Measurements from ENCODE around the gene POU6F2.

Gene POU6F2

GRCh38 chr7:39383136-39383535, 405.4 kb downstream of the POU6F2 start:
- no peak overlapping the region for H3K9ac ChIP-seq (ENCODE audit: low read length in 2 of 2)
- H3K4me1 ChIP-seq (ENCODE audit: control insufficient read depth, insufficient read depth, low read length) = no peaks in the 10 kb centered on the region
- H3K27me3 ChIP-seq (ENCODE audit: control insufficient read depth in 1 of 2, insufficient read depth in 2 of 2, low read length in 2 of 2) = no peaks in the 10 kb centered on the region
- no peak overlapping the region for H3K4me3 ChIP-seq (ENCODE audit: low read length in 2 of 2)
- H3K27ac ChIP-seq (ENCODE audit: low read length) = no peak overlapping the region
- no peaks in the 10 kb centered on the region for H3K9me3 ChIP-seq (ENCODE audit: control insufficient read depth in 2 of 2, low read length in 2 of 2)
- no peaks in the 10 kb centered on the region for H3K36me3 ChIP-seq (ENCODE audit: control insufficient read depth in 2 of 2, insufficient read depth in 2 of 2, low read length in 2 of 2)

- no peak overlapping the region for H3K9ac ChIP-seq (ENCODE audit: low read length in 2 of 2)
- H3K27ac ChIP-seq (ENCODE audit: low read length) = no peak overlapping the region
- H3K9me3 ChIP-seq (ENCODE audit: control insufficient read depth in 2 of 2, low read length in 2 of 2) = no peaks in the 10 kb centered on the region
- no peaks in the 10 kb centered on the region for H3K4me1 ChIP-seq (ENCODE audit: control insufficient read depth, insufficient read depth, low read length)
- no peaks in the 10 kb centered on the region for H3K36me3 ChIP-seq (ENCODE audit: control insufficient read depth in 2 of 2, insufficient read depth in 2 of 2, low read length in 2 of 2)
- no peaks in the 10 kb centered on the region for H3K27me3 ChIP-seq (ENCODE audit: control insufficient read depth in 1 of 2, insufficient read depth in 2 of 2, low read length in 2 of 2)
- H3K4me3 ChIP-seq (ENCODE audit: low read length in 2 of 2) = no peak overlapping the region
Observed at GRCh38 chr7:39384386-39384785, 406.7 kb downstream of the POU6F2 start.

- Histone ChIP-seq H3K9ac (ENCODE audit: low read length in 2 of 2) (no peak overlapping the region), H3K27ac (ENCODE audit: low read length) (no peak overlapping the region), H3K9me3 (ENCODE audit: control insufficient read depth in 2 of 2, low read length in 2 of 2) (no peaks in the 10 kb centered on the region), H3K27me3 (ENCODE audit: control insufficient read depth in 1 of 2, insufficient read depth in 2 of 2, low read length in 2 of 2) (no peaks in the 10 kb centered on the region), H3K4me3 (ENCODE audit: low read length in 2 of 2) (no peak overlapping the region), H3K4me1 (ENCODE audit: control insufficient read depth, insufficient read depth, low read length) (no peaks in the 10 kb centered on the region), H3K36me3 (ENCODE audit: control insufficient read depth in 2 of 2, insufficient read depth in 2 of 2, low read length in 2 of 2) (no peaks in the 10 kb centered on the region)
Observed at GRCh38 chr7:39386718-39387117, 409.0 kb downstream of the POU6F2 start.

- Histone ChIP-seq H3K27ac (ENCODE audit: low read length) (no peak overlapping the region), H3K4me1 (ENCODE audit: control insufficient read depth, insufficient read depth, low read length) (no peaks in the 10 kb centered on the region), H3K4me3 (ENCODE audit: low read length in 2 of 2) (no peak overlapping the region), H3K9me3 (ENCODE audit: control insufficient read depth in 2 of 2, low read length in 2 of 2) (no peaks in the 10 kb centered on the region), H3K36me3 (ENCODE audit: control insufficient read depth in 2 of 2, insufficient read depth in 2 of 2, low read length in 2 of 2) (no peaks in the 10 kb centered on the region), H3K9ac (ENCODE audit: low read length in 2 of 2) (no peak overlapping the region), H3K27me3 (ENCODE audit: control insufficient read depth in 1 of 2, insufficient read depth in 2 of 2, low read length in 2 of 2) (peaks cover 0 to 4% of the 10 kb centered on the region in 2 donors)
Observed at GRCh38 chr7:39392151-39392550, 414.4 kb downstream of the POU6F2 start.

GRCh38 chr7:39394105-39394680, 416.5 kb downstream of the POU6F2 start:
- Histone ChIP-seq H3K27ac (ENCODE audit: low read length) (no peak overlapping the region), H3K4me3 (ENCODE audit: low read length in 2 of 2) (no peak overlapping the region), H3K9ac (ENCODE audit: low read length in 2 of 2) (no peak overlapping the region), H3K9me3 (ENCODE audit: control insufficient read depth in 2 of 2, low read length in 2 of 2) (no peaks in the 10 kb centered on the region), H3K4me1 (ENCODE audit: control insufficient read depth, insufficient read depth, low read length) (no peaks in the 10 kb centered on the region), H3K36me3 (ENCODE audit: control insufficient read depth in 2 of 2, insufficient read depth in 2 of 2, low read length in 2 of 2) (no peaks in the 10 kb centered on the region), H3K27me3 (ENCODE audit: control insufficient read depth in 1 of 2, insufficient read depth in 2 of 2, low read length in 2 of 2) (peaks cover 0 to 4% of the 10 kb centered on the region in 2 donors)

- no peaks in the 10 kb centered on the region for H3K9me3 ChIP-seq (ENCODE audit: control insufficient read depth in 2 of 2, low read length in 2 of 2)
- H3K36me3 ChIP-seq (ENCODE audit: control insufficient read depth in 2 of 2, insufficient read depth in 2 of 2, low read length in 2 of 2) = no peaks in the 10 kb centered on the region
- H3K27ac ChIP-seq (ENCODE audit: low read length) = no peak overlapping the region
- H3K4me3 ChIP-seq (ENCODE audit: low read length in 2 of 2) = no peak overlapping the region
- no peaks in the 10 kb centered on the region for H3K4me1 ChIP-seq (ENCODE audit: control insufficient read depth, insufficient read depth, low read length)
- H3K27me3 ChIP-seq (ENCODE audit: control insufficient read depth in 1 of 2, insufficient read depth in 2 of 2, low read length in 2 of 2) = peaks cover 0 to 4% of the 10 kb centered on the region in 2 donors
- H3K9ac ChIP-seq (ENCODE audit: low read length in 2 of 2) = no peak overlapping the region
Observed at GRCh38 chr7:39399458-39399857, 421.7 kb downstream of the POU6F2 start.

GRCh38 chr7:39399986-39400385, 422.3 kb downstream of the POU6F2 start:
- Histone ChIP-seq H3K27ac (ENCODE audit: low read length) (no peak overlapping the region), H3K4me3 (ENCODE audit: low read length in 2 of 2) (no peak overlapping the region), H3K9me3 (ENCODE audit: control insufficient read depth in 2 of 2, low read length in 2 of 2) (no peaks in the 10 kb centered on the region), H3K27me3 (ENCODE audit: control insufficient read depth in 1 of 2, insufficient read depth in 2 of 2, low read length in 2 of 2) (no peaks in the 10 kb centered on the region), H3K9ac (ENCODE audit: low read length in 2 of 2) (no peak overlapping the region), H3K36me3 (ENCODE audit: control insufficient read depth in 2 of 2, insufficient read depth in 2 of 2, low read length in 2 of 2) (no peaks in the 10 kb centered on the region), H3K4me1 (ENCODE audit: control insufficient read depth, insufficient read depth, low read length) (no peaks in the 10 kb centered on the region)

GRCh38 chr7:39400836-39401235, 423.1 kb downstream of the POU6F2 start:
- Histone ChIP-seq H3K27ac (ENCODE audit: low read length) (no peak overlapping the region), H3K9ac (ENCODE audit: low read length in 2 of 2) (no peak overlapping the region), H3K27me3 (ENCODE audit: control insufficient read depth in 1 of 2, insufficient read depth in 2 of 2, low read length in 2 of 2) (no peaks in the 10 kb centered on the region), H3K4me1 (ENCODE audit: control insufficient read depth, insufficient read depth, low read length) (no peaks in the 10 kb centered on the region), H3K9me3 (ENCODE audit: control insufficient read depth in 2 of 2, low read length in 2 of 2) (no peaks in the 10 kb centered on the region), H3K36me3 (ENCODE audit: control insufficient read depth in 2 of 2, insufficient read depth in 2 of 2, low read length in 2 of 2) (no peaks in the 10 kb centered on the region), H3K4me3 (ENCODE audit: low read length in 2 of 2) (no peak overlapping the region)

- Histone ChIP-seq H3K9me3 (ENCODE audit: control insufficient read depth in 2 of 2, low read length in 2 of 2) (no peaks in the 10 kb centered on the region), H3K4me3 (ENCODE audit: low read length in 2 of 2) (no peak overlapping the region), H3K27me3 (ENCODE audit: control insufficient read depth in 1 of 2, insufficient read depth in 2 of 2, low read length in 2 of 2) (no peaks in the 10 kb centered on the region), H3K9ac (ENCODE audit: low read length in 2 of 2) (no peak overlapping the region), H3K4me1 (ENCODE audit: control insufficient read depth, insufficient read depth, low read length) (no peaks in the 10 kb centered on the region), H3K36me3 (ENCODE audit: control insufficient read depth in 2 of 2, insufficient read depth in 2 of 2, low read length in 2 of 2) (no peaks in the 10 kb centered on the region), H3K27ac (ENCODE audit: low read length) (no peak overlapping the region)
Observed at GRCh38 chr7:39402034-39402433, 424.3 kb downstream of the POU6F2 start.

- Histone ChIP-seq H3K9me3 (ENCODE audit: control insufficient read depth in 2 of 2, low read length in 2 of 2) (no peaks in the 10 kb centered on the region), H3K27ac (ENCODE audit: low read length) (no peak overlapping the region), H3K4me1 (ENCODE audit: control insufficient read depth, insufficient read depth, low read length) (no peaks in the 10 kb centered on the region), H3K27me3 (ENCODE audit: control insufficient read depth in 1 of 2, insufficient read depth in 2 of 2, low read length in 2 of 2) (no peaks in the 10 kb centered on the region), H3K36me3 (ENCODE audit: control insufficient read depth in 2 of 2, insufficient read depth in 2 of 2, low read length in 2 of 2) (no peaks in the 10 kb centered on the region), H3K9ac (ENCODE audit: low read length in 2 of 2) (no peak overlapping the region), H3K4me3 (ENCODE audit: low read length in 2 of 2) (no peak overlapping the region)
Observed at GRCh38 chr7:39404907-39405306, 427.2 kb downstream of the POU6F2 start.

GRCh38 chr7:39405581-39405980, 427.9 kb downstream of the POU6F2 start:
- Histone ChIP-seq H3K4me1 (ENCODE audit: control insufficient read depth, insufficient read depth, low read length) (no peaks in the 10 kb centered on the region), H3K9me3 (ENCODE audit: control insufficient read depth in 2 of 2, low read length in 2 of 2) (no peaks in the 10 kb centered on the region)

More at GRCh38 chr7:39405581-39405980, 427.9 kb downstream of the POU6F2 start:
- Histone ChIP-seq H3K27ac (ENCODE audit: low read length) (no peak overlapping the region), H3K27me3 (ENCODE audit: control insufficient read depth in 1 of 2, insufficient read depth in 2 of 2, low read length in 2 of 2) (no peaks in the 10 kb centered on the region), H3K36me3 (ENCODE audit: control insufficient read depth in 2 of 2, insufficient read depth in 2 of 2, low read length in 2 of 2) (no peaks in the 10 kb centered on the region), H3K4me3 (ENCODE audit: low read length in 2 of 2) (no peak overlapping the region), H3K9ac (ENCODE audit: low read length in 2 of 2) (no peak overlapping the region)
